CD4-positive, alpha-beta T cell treated with Interleukin-12 subunit alpha and Interleukin-12 subunit beta, for 1 hour (primary cell): ENCODE data around the gene RPN2.
A peak's percentile ranks its signal among the peaks of the same experiment; 100 is the strongest.
"Not testable (repeated sequence)": the region's sequence is repeated elsewhere in the genome, so short reads cannot be mapped to it uniquely, and the experiment has no call there.

Experiments used
- DNase-seq: peaks from one replicate; pipeline ENCODE4 v3.0.0-alpha.2; 2020

Gene RPN2

GRCh38 chr20:37178839-37179682 lies at the start of gene RPN2, which contains the start of gene MROH8:
Gene RPN2 (plus strand): TSS chr20:37179330. CDS start chr20:37179357, 27 bp downstream.
Gene MROH8 (minus strand): TSS chr20:37179548.
- DNase-seq, result peak; percentile 95

DNA sequence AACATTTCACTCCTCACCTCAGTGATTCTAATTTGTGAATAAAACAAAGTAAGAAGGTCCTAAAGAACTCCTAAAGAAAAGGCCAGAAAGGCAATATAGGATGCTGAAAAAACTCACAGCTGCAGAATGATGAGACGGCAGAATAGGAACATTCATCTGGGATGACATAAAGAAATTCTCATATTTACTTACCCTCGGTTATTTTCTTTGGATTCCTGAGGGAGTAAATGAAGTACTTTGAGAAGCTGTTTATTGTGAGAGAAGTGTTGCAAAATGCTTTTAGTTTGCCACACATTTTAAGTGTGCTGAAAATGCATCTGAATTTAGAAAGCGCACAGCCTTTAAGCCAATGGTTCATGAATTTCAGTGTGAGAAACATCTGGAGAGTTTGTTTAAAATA lies 47.6 kb upstream of the RPN2 start:
- no peak for DNase-seq

DNA sequence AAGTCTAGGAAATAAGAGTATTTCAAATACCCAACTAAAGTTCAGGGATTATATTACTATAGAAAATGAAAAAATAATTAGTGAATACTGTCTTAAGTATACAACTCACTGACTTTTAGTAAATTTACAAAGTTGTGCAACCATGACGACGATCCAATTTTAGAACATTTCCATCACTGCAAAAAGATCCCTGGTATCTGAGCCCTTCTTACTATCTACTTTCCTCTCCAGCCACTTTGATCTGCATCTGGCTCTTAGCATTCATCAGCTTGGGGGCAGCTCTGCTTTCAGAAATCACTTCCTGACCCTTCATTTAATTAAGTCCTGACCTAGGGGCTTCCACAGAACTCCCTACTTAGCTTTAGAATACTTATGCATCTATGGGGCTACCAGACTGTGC lies 45.2 kb upstream of the RPN2 start:
- no peak for DNase-seq

DNA sequence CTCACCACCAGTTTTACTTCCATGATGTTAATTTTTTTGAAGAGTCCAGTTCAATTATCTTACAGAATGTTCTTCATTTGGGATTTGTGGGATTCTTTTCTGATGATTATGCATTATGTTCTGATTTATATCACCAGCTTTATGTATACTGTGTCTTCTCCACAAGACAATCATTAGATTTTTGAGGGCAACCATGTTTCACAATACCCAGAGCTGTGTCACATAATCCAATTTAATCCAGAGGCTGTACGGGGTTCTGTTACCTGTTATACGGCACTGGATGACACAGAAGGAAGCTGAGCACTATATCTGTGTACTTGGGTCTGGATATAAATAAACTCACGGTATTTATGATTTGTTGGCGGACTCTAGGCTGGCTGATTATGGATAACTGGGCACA lies 41.6 kb upstream of the RPN2 start:
- DNase-seq, result no peak

DNA sequence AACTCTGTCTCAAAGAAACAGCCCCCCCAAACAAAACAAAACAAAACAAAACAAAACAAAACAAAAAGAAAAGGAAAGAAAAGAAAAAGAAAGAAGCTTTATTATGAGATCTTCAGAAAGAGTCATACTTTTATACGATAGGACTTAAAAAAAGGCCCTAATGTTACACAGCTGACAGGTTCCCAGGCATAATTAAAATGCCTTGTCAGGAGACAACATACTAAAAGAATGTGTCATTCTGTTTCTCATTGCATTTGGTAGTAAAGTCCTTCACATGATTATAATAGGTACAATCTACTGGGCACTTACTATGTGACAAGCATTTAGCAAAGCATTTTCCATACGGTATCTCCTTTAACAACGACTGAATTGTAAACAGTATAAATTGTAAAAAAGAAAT lies 36.4 kb upstream of the RPN2 start:
- no peak for DNase-seq

- DNase-seq, result no peak
Observed at GRCh38 chr20:37144856-37145404, 34.2 kb upstream of the RPN2 start.

DNA sequence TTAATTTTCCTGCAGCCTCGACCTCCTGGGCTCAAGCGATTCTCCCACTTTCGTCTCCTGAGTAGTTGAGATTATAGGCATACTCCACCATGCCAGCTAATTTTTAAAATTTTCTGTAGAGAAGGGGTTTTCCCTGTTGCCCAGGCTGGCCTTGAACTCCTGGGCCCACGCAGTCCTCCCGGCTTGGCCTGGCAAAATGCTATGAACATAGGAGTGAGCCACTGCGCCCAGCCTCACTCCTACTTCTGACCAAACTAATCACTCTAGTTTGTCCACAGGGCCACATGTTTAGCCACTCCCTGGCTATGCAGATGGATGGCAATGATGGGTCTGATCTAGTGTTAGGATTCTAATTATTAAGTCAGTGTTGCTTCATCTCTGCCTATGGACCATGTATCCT lies 31.9 kb upstream of the RPN2 start:
- DNase-seq, result no peak

DNA sequence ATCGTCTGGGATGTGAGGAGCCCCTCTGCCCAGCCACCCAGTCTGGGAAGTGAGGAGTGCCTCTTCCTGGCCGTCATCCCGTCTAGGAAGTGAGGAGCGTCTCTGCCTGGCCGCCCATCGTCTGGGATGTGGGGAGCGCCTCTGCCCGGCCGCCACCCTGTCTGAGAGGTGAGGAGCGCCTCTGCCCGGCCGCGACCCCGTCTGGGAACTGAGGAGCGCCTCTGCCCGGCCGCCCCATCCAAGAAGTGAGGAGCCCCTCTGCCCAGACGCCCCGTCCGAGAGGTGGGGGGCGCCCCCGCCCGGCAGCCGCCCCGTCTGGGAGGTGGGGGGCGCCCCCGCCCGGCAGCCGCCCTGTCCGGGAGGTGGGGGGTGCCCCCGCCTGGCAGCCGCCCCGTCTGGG lies 28.3 kb upstream of the RPN2 start:
- not testable (repeated sequence) for DNase-seq

GRCh38 chr20:37151529-37151928 lies 27.6 kb upstream of the RPN2 start:
- no peak for DNase-seq

GRCh38 chr20:37152284-37152683 lies 26.8 kb upstream of the RPN2 start:
- DNase-seq, result no peak

GRCh38 chr20:37154684-37155298 lies 24.3 kb upstream of the RPN2 start:
- DNase-seq, result no peak

DNA sequence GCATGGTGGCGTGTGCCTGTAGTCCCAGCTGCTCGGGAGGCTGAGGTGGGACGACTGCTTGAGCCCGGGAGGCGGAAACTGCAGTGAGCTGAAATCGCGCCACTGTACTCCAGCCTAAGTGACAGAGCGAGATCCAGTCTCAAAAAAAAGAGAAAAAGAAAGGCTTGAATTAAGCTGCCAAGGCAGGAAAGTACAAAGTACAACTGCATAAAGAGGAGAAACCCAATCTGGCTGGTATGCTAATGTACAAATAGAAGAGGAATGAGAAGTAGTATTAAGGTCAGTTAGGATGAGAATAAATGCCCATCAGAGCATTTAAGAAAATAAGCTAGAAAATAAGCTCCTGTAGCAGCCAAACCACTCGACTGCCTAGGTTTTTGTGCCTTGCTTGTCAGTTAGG lies 23.1 kb upstream of the RPN2 start:
- DNase-seq, result no peak

- no peak for DNase-seq
Observed at GRCh38 chr20:37158248-37158647, 20.9 kb upstream of the RPN2 start.

GRCh38 chr20:37160683-37161082 lies 18.4 kb upstream of the RPN2 start:
- DNase-seq, result no peak

- no peak for DNase-seq
Observed at GRCh38 chr20:37161830-37162549, 17.1 kb upstream of the RPN2 start.

DNA sequence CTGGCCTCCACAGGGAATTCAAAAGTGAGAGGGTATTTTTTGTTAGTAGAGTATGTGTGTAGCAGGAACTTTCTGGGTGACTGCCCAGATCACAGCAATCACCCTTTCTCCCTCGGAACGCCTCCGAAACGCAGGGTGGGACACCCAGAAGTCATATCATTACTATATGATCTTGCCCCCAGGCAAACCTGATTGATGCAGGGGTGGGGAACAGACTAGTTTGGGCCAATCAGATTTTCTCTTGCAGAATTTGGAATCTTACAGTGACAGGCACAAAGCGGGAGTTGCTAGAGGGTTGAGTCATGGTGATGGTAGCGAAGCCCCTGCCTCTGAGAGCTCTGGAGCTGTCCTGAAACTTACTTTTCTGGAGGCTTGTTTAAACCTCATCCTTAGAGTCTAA lies 16.5 kb upstream of the RPN2 start:
- no peak for DNase-seq

DNA sequence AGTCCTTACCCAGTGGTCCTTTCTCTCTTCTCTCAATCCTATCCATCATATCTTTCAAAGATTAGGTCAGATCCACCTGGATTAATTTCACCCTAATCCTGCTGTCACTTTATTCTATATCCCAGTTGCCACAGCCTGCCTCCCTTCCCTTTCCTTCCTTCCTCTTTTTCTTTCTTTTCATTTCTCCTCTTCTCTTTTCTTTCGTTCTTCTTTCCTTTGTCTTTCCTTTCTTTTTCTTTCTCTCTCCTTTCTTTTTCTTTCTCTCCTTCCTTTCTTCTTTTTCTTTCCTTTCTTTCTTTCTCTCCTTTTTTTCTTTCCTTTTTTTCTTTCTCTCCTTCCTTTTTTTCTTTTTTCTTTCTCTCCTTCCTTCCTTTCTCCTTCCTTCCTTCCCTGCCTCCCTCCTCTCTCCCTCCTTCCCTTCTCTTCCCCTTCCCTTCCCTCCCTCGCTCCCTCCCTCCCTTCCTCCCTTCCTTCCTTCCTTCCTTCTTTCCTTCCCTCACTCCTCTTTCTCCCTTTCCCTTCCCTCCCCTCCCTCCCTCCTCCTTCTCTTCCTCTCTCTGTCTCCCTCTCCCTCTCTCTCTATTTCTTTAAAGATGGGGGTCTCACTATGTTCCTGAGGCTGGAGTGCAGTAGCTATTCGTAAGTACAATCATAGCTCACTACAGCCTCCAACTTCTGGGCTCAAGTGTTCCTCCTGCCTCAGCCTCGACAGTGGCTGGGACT lies 15.1 kb upstream of the RPN2 start:
- DNase-seq, result no peak

GRCh38 chr20:37165031-37165430 lies 14.1 kb upstream of the RPN2 start:
- DNase-seq, result no peak

DNA sequence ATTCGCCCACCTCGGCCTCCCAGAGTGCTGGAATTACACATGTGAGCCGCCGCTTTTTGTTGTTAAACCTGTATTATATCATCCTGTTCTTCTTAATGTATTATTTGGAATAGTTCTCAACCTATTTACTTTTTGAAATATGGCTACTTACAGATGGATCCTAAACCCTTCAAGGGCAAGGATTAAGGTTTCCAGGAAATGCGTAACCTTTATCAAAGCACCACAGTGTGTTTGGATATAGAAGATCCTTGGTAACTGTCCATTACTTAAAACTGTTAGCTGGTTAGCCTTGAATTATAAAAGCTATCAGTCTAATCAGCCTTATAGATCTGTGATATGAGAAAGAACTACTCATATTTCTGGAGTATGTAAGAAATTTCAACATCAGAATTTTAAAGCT lies 12.3 kb upstream of the RPN2 start:
- no peak for DNase-seq

- no peak for DNase-seq
Observed at GRCh38 chr20:37172836-37173235, 6.3 kb upstream of the RPN2 start.

GRCh38 chr20:37179683-37180524 lies 774 bp downstream of the RPN2 start:
- DNase-seq, result no peak

DNA sequence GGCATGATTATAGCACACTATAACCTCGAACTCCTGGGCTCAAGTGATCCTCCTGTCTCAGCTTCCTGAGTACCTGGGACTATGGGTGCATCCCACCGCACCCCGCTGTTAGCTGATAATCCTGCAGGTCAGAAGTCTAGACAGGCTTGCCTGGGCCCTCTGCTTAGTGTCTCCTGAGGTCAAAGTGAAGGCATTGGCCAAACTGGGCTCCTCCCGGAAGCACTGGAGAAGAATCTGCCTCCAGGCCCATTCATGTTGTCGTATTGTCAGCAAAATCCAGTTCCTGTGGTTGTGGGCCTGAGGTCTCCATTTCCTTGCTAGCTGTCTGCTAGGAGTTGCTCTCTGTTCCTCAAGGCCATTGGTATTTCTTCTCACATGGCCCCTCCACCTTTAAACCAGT lies 6.6 kb downstream of the RPN2 start:
- DNase-seq, result no peak
